Sigmoid colon (tissue), 4 donors: ENCODE measurements around the gene HAND1.

Experiments used
- EP300 ChIP-seq, 4 donors: sonication (generic); formaldehyde crosslinking; IDR thresholded peaks; one replicate each; pipeline ENCODE4 v1.6.1; 2017; ENCODE audit warnings: antibody characterized with exemption in 4 of 4
- POLR2A ChIP-seq, 2 donors: fragments of 450-650 bp; IDR thresholded peaks; one replicate each; pipeline ENCODE4 v1.6.1; 2016; ENCODE audit warnings: antibody characterized with exemption in 2 of 2, mild to moderate bottlenecking in 2 of 2, moderate library complexity in 2 of 2
- TF ChIP-seq, protein P1 (sequence below), 4 experiments: fragments of 450-650 bp in 3 of 4; fragments of 200-600 bp in 1 of 4; IDR thresholded peaks; one replicate each; pipeline ENCODE4 v1.5.1; 2016 to 2019; ENCODE audit warnings: antibody characterized with exemption in 4 of 4, mild to moderate bottlenecking in 3 of 4, moderate library complexity in 2 of 4

DNA sequence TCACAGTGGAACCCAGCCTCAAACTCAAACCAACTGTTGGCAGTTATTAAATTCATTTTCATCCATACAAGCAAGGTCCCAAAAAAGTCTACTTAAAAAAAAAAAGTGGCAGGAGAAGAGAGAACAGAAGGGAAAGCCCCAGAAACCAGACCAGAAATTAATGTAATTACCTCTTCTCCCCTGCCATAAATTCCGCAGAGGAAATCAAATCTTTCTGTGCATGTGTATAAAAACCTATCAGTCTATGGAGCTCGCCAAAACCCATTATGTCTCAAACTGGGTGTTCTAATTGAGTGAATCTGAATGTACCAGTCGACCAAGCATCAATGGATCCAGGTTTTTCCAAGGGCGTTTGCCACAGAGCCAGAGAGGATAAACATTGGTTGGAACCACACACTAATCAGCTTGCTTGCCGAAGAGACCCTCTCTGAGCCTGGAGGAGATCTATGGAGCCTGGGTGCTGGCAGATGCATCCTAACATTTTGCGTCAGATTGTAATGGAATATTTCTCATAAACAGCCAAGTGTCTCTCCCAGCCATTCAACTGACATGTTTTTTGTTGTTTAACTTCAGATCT is 7.9 kb upstream of the HAND1 start:
- TF ChIP-seq, protein P1, sequence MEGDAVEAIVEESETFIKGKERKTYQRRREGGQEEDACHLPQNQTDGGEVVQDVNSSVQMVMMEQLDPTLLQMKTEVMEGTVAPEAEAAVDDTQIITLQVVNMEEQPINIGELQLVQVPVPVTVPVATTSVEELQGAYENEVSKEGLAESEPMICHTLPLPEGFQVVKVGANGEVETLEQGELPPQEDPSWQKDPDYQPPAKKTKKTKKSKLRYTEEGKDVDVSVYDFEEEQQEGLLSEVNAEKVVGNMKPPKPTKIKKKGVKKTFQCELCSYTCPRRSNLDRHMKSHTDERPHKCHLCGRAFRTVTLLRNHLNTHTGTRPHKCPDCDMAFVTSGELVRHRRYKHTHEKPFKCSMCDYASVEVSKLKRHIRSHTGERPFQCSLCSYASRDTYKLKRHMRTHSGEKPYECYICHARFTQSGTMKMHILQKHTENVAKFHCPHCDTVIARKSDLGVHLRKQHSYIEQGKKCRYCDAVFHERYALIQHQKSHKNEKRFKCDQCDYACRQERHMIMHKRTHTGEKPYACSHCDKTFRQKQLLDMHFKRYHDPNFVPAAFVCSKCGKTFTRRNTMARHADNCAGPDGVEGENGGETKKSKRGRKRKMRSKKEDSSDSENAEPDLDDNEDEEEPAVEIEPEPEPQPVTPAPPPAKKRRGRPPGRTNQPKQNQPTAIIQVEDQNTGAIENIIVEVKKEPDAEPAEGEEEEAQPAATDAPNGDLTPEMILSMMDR (IDR thresholded peaks at IDR 0.05), result no peak
- TF ChIP-seq POLR2A (IDR thresholded peaks at IDR 0.05) (no peak), EP300 (IDR thresholded peaks at IDR 0.05) (no peak)
